Left ventricle myocardium superior (tissue), 1 donor: ENCODE data around the gene UST. TPM values are rescaled to one million over a fixed set of nuclear protein-coding genes. Genes with fewer than 3 reads are reported as not detected.
A peak's percentile ranks its signal among the peaks of the same experiment; 100 is the strongest.
"Not testable (repeated sequence)": the region's sequence is repeated elsewhere in the genome, so short reads cannot be mapped to it uniquely, and the experiment has no call there.

Experiments used
- ATAC-seq: fragments of 200-7000 bp; cut with Tn5 transposase; one replicate; pipeline ENCODE4 v1.9.1; 2020; ENCODE audit warnings: mild to moderate bottlenecking, moderate library complexity
- DNase-seq: peaks from one replicate; pipeline ENCODE4 v3.0.0-alpha.2; 2020
- intact Hi-C: fragments of 100-400 bp; cut with micrococcal nuclease; formaldehyde crosslinking; loops from one replicate; pipeline ENCODE4 v1.11.0; 2022
- total RNA-seq: library from RNA; stranded (reverse); fragmentation: NEBNext Ultra II Directional; extraction: Animal tissue kit (Norgen Biotek cat#: 25700); gene quantifications from one replicate; pipeline ENCODE4 v1.2.1, GENCODE V29; 2021
- donor health status: DM: no; HTN: yes; CAD: no; lungs with severe emphysema.

The UST gene
- total RNA-seq, 1 donor from 2014 or later: 3.4 TPM

DNA sequence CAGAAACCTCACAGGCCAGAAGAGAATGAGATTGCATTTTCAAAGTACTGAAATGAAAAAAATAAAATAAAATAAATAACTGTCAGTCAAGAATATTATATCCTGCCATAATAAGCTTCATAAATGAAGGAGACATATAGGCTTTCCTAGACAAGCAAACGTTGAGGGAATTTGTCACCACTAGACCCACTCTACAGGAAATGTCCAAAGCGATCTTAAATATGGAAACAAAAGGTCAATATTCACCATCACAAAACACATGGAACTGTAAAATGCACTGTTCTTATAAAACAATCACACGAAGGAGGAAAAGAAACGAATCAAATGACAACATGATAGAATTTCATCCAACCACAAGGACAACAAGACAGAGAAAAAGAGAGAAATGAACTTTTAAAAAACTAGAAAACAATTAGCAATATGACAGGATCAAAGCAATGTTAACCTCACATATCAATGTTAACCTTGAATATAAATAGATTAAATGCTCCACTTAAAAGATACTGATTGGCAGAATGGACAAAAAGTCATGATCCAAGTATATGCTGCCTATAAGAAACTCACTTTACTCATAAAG lies 352.0 kb downstream of the UST start:
- ATAC-seq: no peak
- intact Hi-C loops: no loop called here
- DNase-seq: no peak

DNA sequence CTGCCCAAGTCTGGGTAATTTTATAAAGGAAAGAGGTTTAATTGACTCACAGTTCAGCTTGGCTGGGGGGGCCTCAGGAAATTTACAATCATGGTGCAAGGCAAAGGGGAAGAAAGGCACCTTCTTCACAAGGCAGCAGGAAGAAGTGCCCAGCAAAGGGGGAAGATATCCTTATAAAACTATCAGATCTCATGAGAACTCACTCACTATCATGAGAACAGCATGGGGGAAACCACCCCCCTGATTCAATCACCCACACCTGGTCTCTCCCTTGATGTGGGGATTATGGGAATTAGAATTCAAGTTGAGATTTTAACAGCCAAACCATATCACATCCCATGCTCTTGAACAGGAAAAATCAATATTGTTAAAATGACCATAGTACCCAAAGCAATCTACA lies 355.5 kb downstream of the UST start:
- intact Hi-C loops: no loop called here
- ATAC-seq: no peak

GRCh38 chr6:149103950-149104349 lies 357.1 kb downstream of the UST start:
- DNase-seq, ATAC-seq, intact Hi-C loops: not testable (repeated sequence)

More for the DNA sequence above, 355.5 kb downstream of the UST start:
- no peak for DNase-seq

GRCh38 chr6:149107520-149107919 lies 360.7 kb downstream of the UST start:
- intact Hi-C loops: no loop called here
- ATAC-seq (peak; percentile 51), DNase-seq (no peak)

DNA sequence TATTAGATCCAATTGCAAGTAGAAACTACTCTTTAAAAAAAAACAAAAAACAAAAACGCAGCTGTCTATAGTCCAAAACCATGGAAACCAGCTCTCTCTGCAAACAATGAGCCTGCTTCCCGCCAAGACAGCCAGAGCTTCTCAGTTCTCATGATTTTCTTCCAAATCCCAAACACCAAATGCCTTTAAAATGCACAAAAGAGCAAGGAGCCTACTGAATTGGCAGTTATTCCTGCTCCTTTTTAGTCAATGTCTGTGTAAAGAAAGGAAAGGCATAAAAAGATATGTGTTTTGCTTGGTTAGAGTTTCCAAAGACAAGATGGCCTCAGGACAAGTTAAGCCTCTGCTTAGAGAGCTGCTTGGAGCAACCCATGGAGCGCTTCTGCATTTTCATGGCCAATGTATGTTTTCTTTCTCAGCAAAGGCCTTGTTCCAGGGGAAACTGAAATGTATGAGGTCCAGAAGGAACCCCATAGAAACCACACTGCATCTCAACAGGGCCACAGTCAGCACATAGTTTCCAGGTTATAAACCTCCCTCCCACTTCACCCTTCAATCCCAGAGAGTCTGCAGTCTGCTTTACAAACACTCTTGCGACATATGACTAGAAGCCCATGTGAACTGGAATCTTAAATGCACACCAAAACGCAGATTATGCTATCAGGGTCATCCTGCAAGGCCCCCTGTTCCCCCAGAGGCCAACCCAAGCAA lies 361.4 kb downstream of the UST start:
- DNase-seq (no peak), ATAC-seq (peak; percentile 70)
- intact Hi-C loops: no loop called here

DNA sequence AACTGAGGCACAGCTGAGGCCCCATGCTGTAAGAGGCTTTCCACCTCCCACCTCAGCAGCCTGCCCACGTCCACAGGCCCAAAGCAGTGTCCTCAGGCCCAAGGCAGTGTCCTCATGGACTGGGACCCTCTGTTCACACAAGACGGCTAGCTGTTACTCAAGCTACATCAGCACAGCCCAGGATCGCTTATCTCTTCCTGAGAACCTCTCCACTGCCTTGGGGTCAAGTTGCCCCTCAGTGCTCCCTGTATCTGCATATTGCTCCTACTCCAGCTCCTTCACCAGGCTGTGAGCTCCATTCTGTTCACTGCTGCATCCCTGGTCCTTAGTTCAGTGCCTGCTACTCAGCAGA lies 361.9 kb downstream of the UST start:
- intact Hi-C loops: no loop called here
- ATAC-seq (no peak), DNase-seq (no peak)

DNA sequence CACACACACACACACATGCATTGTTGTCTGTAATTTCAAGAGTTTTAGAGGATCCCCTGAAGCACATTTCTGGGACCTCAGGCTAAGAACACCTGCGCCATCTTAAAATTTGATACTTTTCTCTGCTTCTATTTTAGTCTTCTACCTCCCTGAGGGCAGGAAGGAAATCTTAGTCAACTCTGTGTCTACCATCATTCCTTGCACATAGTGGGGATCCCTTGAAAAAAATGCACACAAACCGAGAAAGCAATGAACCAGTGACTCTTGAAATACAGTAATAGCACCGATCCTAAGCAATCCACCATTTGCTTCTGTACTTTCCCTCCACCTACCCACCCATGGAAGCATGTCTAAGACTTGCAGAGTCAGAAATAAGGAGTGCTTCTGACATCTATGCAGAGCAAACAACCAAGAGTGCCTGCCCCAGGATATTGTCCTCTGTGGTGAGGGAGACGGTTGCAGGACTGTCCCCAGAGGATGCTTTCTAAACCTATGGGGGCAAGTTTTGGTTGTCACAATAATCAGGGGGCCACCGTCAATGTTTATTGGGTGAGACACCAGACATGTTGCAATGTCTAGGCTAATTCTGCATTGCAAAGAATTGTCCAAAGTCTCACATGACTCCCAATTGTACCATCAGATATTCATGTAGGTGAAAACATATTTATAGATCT lies 362.7 kb downstream of the UST start:
- no peak for ATAC-seq
- DNase-seq: no peak
- intact Hi-C loops: no loop called here

GRCh38 chr6:149111556-149112115 lies 364.8 kb downstream of the UST start:
- intact Hi-C loops: no loop called here
- ATAC-seq (no peak), DNase-seq (no peak)

DNA sequence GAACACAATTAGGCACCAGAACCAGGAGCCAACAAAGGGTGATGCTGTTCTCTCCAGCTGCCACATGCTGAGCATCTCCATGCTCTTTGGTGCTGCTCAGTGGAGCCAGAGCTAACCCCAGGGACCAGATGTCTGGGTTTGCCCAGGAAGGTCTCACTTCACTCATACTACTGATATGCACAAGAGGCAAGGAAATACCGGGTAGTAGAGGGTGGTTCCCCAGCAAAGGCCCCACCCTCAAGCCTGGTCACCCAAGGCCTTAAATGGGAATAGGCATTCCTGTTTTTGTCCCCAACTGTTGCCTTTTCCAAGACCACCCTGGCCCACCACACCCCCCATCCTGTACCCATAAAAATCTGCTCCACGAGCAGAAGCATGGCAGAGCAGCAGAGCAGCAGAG lies 366.1 kb downstream of the UST start:
- ATAC-seq: no peak
- DNase-seq: no peak
- intact Hi-C loops: no loop called here

DNA sequence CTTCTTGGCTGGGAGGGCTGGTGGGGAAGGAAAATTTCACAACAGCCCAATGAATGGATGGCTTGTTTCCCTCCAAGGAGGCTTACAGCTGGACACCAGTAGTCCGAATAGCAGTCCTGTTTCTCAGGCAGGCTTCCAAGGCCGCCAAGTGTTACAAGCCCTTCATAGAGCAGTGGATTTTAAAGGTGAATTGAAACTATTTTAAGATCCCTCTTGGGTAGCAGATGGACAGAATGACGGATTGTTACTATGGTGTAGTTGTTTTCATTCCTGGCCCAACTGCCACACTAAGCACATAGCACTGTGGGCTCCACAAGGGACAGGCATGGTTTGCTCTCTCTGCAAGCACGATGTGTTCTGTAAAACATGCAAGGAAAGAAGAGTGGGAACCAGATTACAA lies 367.3 kb downstream of the UST start:
- peak; percentile 80 for DNase-seq
- intact Hi-C loops: no loop called here
- peak; percentile 94 for ATAC-seq

GRCh38 chr6:149118737-149119653 lies 372.2 kb downstream of the UST start:
- no peak for ATAC-seq
- intact Hi-C loops: no loop called here
- DNase-seq: no peak

DNA sequence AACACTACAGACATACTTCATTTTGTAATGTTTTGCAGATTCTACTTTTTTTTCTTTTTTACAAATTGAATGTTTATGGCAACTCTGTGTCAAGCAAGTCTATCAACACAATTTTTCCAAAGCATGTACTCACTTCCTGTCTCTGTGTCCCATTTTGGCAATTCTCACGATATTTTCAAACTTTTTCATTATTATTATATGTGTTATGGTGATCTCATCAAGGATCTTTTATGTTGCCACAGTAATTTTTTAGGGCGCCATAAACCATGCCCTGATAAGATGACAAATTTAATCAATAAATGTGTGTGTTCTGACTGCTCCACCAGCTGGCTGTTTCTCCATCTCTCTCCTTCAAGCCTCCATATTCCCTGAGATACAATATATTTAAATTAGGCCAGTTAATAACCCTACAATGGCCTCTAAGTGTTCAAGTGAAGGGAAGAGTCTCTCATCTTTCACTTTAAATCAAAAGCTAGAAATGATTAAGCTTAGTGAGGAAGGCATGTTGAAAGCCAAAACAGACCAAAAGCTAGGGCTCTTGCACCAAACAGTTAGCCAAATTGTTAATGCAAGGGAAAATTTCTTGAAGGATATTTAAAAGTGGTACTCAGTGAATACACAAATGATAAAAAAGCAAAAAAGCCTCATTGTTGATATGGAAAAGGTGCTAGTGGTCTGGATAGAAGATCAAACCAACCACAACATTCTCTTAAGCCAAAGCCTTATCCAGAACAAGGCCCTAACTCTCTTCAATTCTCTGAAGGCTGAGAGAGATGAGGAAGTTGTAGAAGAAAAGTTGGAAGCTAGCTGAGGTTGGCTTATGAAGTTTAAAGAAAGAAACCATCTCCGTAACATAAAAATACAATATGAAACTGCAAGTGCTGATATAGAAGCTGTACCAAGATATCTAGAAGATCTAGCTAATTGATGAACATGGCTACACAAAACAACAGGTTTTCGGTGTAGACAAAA lies 376.3 kb downstream of the UST start:
- DNase-seq: no peak
- intact Hi-C loops: no loop called here
- no peak for ATAC-seq

DNA sequence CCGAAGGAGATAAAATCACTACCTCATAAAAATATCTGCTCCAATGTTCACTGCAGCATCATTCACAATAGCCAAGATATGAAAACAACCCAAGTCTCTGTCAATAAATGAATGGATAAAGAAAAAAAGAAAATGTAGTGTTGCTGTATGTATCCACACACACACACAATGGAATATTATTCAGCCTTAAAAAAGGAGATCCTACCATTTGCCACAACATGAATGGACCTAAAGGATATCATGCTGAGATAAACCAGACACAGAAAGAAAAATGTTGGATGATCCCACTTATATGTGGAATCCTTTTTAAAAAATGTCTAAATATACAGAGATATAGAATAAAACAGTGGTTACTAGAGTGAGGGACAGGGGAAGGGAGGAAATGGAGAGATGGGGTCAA lies 378.5 kb downstream of the UST start:
- intact Hi-C loops: no loop called here
- no peak for ATAC-seq
- no peak for DNase-seq
